Subcutaneous abdominal adipose tissue (tissue), 5 donors: Measurements from ENCODE around the gene LST1.
"Not testable (repeated sequence)": the region's sequence is repeated elsewhere in the genome, so short reads cannot be mapped to it uniquely, and the experiment has no call there.

Experiments used
- H3K27ac ChIP-seq: one replicate; pipeline ENCODE4 v1.7.0; 2013; ENCODE audit warnings: low read depth, mild to moderate bottlenecking, inconsistent platforms, low read length, moderate library complexity
- H3K27me3 ChIP-seq, 5 donors: one replicate each; pipeline ENCODE4 v1.7.0; 2013; ENCODE audit warnings: low read length in 5 of 5, inconsistent platforms in 1 of 5; ENCODE audit not compliant: control insufficient read depth in 5 of 5, insufficient read depth in 4 of 5
- H3K36me3 ChIP-seq, 5 donors: one replicate each; pipeline ENCODE4 v1.7.0; 2013; ENCODE audit warnings: low read length in 5 of 5; ENCODE audit not compliant: control insufficient read depth in 5 of 5, insufficient read depth in 5 of 5
- H3K4me1 ChIP-seq, 5 donors: one replicate each; pipeline ENCODE4 v1.7.0; 2013; ENCODE audit warnings: low read length in 5 of 5, mild to moderate bottlenecking in 3 of 5, moderate library complexity in 1 of 5; ENCODE audit not compliant: control insufficient read depth in 5 of 5, insufficient read depth in 5 of 5
- H3K4me3 ChIP-seq, 5 donors: one replicate each; pipeline ENCODE4 v1.7.0; 2013; ENCODE audit warnings: low read length in 5 of 5, low read depth in 1 of 5
- H3K9ac ChIP-seq, 5 donors: one replicate each; pipeline ENCODE4 v1.7.0; 2013; ENCODE audit warnings: low read length in 5 of 5, mild to moderate bottlenecking in 4 of 5, moderate library complexity in 3 of 5
- H3K9me3 ChIP-seq, 5 donors: one replicate each; pipeline ENCODE4 v1.7.0; 2013; ENCODE audit warnings: low read length in 5 of 5; ENCODE audit not compliant: control insufficient read depth in 5 of 5
- donor health status: healthy.
- donor health status: healthy.
- donor health status: healthy.
- donor health status: healthy.
- donor health status: healthy.

Gene LST1

DNA sequence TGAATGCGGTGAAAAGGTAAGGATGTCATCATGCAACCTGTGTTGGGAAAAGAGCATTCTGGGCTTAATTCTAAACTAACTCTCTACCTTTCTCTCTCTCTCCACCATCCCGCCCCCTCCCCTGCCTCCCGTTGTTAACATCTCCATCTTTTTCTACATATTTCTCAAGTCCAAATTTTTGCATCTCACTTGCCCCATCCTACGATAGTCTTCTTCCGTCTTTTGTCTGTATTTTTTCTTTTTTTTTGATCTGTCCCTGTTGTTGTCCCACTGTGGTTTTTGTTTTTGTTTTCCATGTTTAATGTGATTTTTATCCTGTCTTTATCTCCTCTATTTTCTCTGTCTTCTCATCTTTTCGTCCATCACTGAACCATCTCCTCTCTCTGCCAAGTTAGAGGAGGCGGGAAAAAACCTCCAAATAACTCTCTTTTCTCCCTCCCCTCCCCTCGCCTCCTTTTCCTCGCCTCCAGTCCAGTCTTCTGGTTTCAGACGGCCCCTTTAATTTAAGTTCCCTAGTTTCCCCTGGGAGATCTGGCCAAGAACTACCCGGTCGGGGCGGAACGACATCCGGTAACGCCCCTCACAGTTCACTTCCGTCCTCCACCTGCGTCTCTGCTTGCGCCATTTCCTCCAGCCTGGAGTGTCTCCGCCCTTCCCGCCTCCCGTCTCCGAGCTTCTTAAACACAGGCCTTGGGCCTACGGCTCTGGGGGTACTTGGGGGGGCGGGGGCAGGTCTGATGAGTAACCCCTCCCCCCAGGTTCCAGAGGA lies 38.9 kb upstream of the LST1 start, which contains the start of gene NFKBIL1:
NFKBIL1 (plus strand) TSS at position 651 of the 769 bp plus-strand sequence; CDS start at position 738, 87 bp downstream.
- Histone ChIP-seq H3K27me3 (peaks cover 0 to 2% (median 0%) of the 10 kb centered on the region in 5 donors), H3K4me1 (peaks cover 9 to 33% (median 28%) of the 10 kb centered on the region in 5 donors), H3K4me3 (peak within 1 kb of the TSS; percentile 45 to 68 (median 60)), H3K9ac (peak within 1 kb of the TSS; percentile 12 to 78 (median 73)), H3K27ac (peak within 1 kb of the TSS; percentile 83), H3K9me3 (no peaks in the 10 kb centered on the region), H3K36me3 (peaks cover 4 to 28% (median 16%) of the 10 kb centered on the region in 5 donors)

GRCh38 chr6:31547727-31548543 lies 38.1 kb upstream of the LST1 start:
- H3K36me3 ChIP-seq = peaks cover 4 to 28% (median 16%) of the 10 kb centered on the region in 5 donors
- H3K27ac ChIP-seq = peak overlapping the region; percentile 83
- peaks cover 5 to 27% (median 21%) of the 10 kb centered on the region in 5 donors for H3K4me1 ChIP-seq
- H3K9me3 ChIP-seq = no peaks in the 10 kb centered on the region
- H3K27me3 ChIP-seq = no peaks in the 10 kb centered on the region
- peak overlapping the region; percentile 12 to 78 (median 73) for H3K9ac ChIP-seq
- H3K4me3 ChIP-seq = peak overlapping the region; percentile 44 to 68 (median 45)

GRCh38 chr6:31548544-31548873 lies 37.6 kb upstream of the LST1 start:
- Histone ChIP-seq H3K36me3 (peaks cover 4 to 31% (median 16%) of the 10 kb centered on the region in 5 donors), H3K27me3 (no peaks in the 10 kb centered on the region), H3K27ac (peak overlapping the region; percentile 83), H3K4me3 (peak overlapping the region in 2 of 5 donors; percentile 45 to 60), H3K9me3 (no peaks in the 10 kb centered on the region), H3K4me1 (peaks cover 4 to 25% (median 21%) of the 10 kb centered on the region in 5 donors), H3K9ac (peak overlapping the region in 3 of 5 donors; percentile 12 to 77 (median 36))

DNA sequence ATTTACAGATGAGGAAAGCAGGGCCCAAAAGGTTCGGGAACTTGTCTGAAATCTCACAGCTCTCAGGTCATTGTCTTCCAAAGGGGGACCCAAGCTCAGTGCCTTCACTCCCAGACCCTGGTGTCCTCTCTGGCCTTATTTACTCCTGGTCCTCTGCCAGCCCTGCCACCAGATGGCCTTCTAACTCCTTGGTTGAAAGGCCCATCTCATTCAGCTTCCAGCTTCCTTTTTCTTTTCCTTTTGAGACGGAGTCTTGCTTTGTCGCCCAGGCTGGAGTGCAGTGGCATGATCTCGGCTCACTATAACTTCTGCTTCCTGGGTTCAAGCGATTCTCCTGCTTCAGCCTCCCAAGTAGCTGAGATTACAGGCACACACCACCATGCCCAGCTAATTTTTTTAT lies 34.7 kb upstream of the LST1 start:
- not testable (repeated sequence) for H3K9ac ChIP-seq

GRCh38 chr6:31556307-31556706 lies 29.8 kb upstream of the LST1 start:
- Histone ChIP-seq H3K4me3 (no peak overlapping the region), H3K9me3 (no peaks in the 10 kb centered on the region), H3K9ac (no peak overlapping the region), H3K4me1 (peaks cover 14 to 47% (median 39%) of the 10 kb centered on the region in 5 donors), H3K36me3 (peaks cover 0 to 49% (median 26%) of the 10 kb centered on the region in 5 donors), H3K27ac (no peak overlapping the region), H3K27me3 (no peaks in the 10 kb centered on the region)

More for the DNA sequence above, 34.7 kb upstream of the LST1 start:
- H3K9me3 ChIP-seq, H3K4me3 ChIP-seq, H3K27ac ChIP-seq, H3K27me3 ChIP-seq: not testable (repeated sequence)
- peaks cover 4 to 24% (median 21%) of the 10 kb centered on the region in 5 donors for H3K4me1 ChIP-seq
- peaks cover 4 to 44% (median 20%) of the 10 kb centered on the region in 5 donors for H3K36me3 ChIP-seq

DNA sequence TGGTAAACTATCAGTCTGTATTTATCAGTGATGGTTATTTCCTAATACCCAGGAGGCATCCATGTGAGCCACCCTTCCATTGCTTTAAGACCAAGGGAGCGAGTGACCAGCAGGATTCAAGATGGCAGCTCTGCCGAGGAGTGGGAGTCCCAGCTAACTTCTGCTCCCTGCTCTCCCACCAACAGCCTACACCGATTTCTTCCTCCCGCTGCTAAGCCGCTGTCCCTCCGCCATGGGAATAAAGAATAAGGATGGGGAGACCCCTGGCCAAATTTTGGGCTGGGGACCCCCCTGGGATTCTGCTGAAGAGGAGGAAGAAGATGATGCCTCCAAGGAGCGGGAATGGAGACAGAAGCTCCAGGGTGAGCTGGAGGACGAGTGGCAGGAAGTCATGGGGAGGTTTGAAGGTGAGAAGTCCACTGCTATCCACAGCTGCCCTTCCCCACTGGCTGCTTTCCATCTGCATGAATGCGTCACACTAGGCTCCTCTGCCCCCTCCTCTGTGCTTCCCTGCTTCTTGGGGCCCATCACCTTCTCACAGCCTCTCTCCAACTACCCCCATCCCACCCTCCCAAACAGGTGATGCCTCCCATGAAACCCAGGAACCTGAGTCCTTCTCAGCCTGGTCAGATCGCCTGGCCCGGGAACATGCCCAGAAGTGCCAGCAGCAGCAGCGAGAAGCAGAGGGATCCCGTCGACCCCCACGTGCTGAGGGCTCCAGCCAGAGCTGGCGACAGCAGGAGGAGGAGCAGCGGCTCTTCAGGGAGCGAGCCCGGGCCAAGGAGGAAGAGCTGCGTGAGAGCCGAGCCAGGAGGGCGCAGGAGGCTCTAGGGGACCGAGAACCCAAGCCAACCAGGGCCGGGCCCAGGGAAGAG lies 28.4 kb upstream of the LST1 start:
- peaks cover 0 to 48% (median 26%) of the 10 kb centered on the region in 5 donors for H3K36me3 ChIP-seq
- H3K9ac ChIP-seq = peak overlapping the region in 1 of 5 donors; percentile 43
- H3K27ac ChIP-seq = no peak overlapping the region
- peak overlapping the region in 1 of 5 donors; percentile 12 for H3K4me3 ChIP-seq
- peaks cover 14 to 51% (median 39%) of the 10 kb centered on the region in 5 donors for H3K4me1 ChIP-seq
- no peaks in the 10 kb centered on the region for H3K27me3 ChIP-seq
- no peaks in the 10 kb centered on the region for H3K9me3 ChIP-seq

GRCh38 chr6:31558318-31558625 lies 27.8 kb upstream of the LST1 start:
- no peaks in the 10 kb centered on the region for H3K27me3 ChIP-seq
- peak overlapping the region in 1 of 5 donors; percentile 43 for H3K9ac ChIP-seq
- H3K36me3 ChIP-seq = peaks cover 0 to 46% (median 26%) of the 10 kb centered on the region in 5 donors
- H3K4me1 ChIP-seq = peaks cover 14 to 51% (median 39%) of the 10 kb centered on the region in 5 donors
- peak overlapping the region in 1 of 5 donors; percentile 12 for H3K4me3 ChIP-seq
- no peaks in the 10 kb centered on the region for H3K9me3 ChIP-seq
- peak overlapping the region; percentile 89 for H3K27ac ChIP-seq

- Histone ChIP-seq H3K9ac (peak overlapping the region in 3 of 5 donors; percentile 3 to 56 (median 43)), H3K9me3 (no peaks in the 10 kb centered on the region), H3K4me1 (peaks cover 14 to 51% (median 39%) of the 10 kb centered on the region in 5 donors), H3K27ac (peak overlapping the region; percentile 89), H3K27me3 (no peaks in the 10 kb centered on the region), H3K36me3 (peaks cover 0 to 44% (median 26%) of the 10 kb centered on the region in 5 donors), H3K4me3 (peak overlapping the region in 2 of 5 donors; percentile 12 to 19)
Measured at GRCh38 chr6:31558631-31559500, 27.2 kb upstream of the LST1 start.

- Histone ChIP-seq H3K27ac (peak overlapping the region; percentile 89), H3K4me1 (peaks cover 14 to 51% (median 39%) of the 10 kb centered on the region in 5 donors), H3K36me3 (peaks cover 0 to 39% (median 26%) of the 10 kb centered on the region in 5 donors), H3K27me3 (no peaks in the 10 kb centered on the region), H3K4me3 (peak overlapping the region in 3 of 5 donors; percentile 6 to 26 (median 19)), H3K9me3 (no peaks in the 10 kb centered on the region), H3K9ac (peak overlapping the region in 4 of 5 donors; percentile 3 to 73 (median 41))
Measured at GRCh38 chr6:31559606-31559957, 26.5 kb upstream of the LST1 start.
